HG02610 (cell line): Measurements from ENCODE around the gene SSR1.

Experiments
- ATAC-seq: cut with Tn5 transposase; IDR thresholded peaks from one replicate; pipeline ENCODE4 v1.9.1; 2021; ENCODE audit warnings: mild to moderate bottlenecking, moderate library complexity; ENCODE audit not compliant: unreplicated experiment

The SSR1 gene

DNA sequence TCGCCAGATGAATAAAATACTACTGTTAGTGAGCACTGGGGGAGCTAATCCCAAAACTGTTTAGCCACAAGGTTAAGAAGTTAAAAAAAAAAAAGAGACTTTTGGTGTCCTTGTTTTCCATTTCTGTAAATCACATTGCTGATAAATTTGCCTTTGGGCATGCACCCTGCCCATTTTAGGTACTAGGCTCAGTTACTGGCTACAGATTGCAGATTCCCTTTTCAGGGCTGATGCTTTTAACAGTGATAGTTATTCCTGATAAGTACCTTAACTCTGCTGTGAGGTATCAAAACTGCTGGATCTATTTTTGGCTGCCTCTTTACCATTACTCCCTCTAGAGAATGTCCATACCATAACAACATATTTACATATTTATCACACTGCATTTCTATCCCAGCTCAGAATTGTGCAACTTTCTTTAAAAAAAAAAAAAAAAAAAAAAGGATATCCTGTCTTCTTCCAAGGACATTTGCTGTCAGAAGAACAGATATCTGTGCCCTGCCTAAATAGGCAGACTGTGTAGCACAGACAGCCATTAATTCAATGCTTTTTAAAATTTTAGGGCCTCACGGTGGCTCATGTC, 94.5 kb downstream of the SSR1 start:
- ATAC-seq, result no peak
